GM19193 (cell line): ENCODE measurements around the gene FLII.

Experiments
- POLR2A ChIP-seq: IDR thresholded peaks from 4 replicates; pipeline ENCODE4 v1.6.1; 2011; ENCODE audit not compliant: insufficient read depth, insufficient read length; ENCODE audit errors: extremely low read depth

FLII gene

DNA sequence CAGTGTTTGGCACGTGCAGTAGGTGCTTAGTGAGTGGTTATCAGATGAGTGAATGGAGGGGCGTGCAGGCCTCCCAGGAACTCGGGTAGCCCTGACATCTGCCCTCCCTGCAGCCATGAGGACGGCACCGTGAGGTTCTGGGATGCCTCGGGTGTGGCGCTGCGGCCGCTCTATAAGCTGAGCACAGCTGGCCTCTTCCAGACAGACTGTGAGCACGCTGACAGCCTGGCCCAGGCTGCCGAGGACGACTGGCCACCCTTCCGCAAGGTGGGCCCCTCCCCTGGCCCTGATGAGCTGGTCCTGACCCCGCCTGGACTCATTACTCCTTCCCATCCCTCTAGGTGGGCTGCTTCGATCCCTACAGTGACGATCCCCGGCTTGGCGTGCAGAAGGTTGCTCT is 22.0 kb downstream of the FLII start:
- TF ChIP-seq POLR2A = no peak

- TF ChIP-seq POLR2A = no peak
Observed at GRCh38 chr17:18235743-18236256, 22.7 kb downstream of the FLII start.

DNA sequence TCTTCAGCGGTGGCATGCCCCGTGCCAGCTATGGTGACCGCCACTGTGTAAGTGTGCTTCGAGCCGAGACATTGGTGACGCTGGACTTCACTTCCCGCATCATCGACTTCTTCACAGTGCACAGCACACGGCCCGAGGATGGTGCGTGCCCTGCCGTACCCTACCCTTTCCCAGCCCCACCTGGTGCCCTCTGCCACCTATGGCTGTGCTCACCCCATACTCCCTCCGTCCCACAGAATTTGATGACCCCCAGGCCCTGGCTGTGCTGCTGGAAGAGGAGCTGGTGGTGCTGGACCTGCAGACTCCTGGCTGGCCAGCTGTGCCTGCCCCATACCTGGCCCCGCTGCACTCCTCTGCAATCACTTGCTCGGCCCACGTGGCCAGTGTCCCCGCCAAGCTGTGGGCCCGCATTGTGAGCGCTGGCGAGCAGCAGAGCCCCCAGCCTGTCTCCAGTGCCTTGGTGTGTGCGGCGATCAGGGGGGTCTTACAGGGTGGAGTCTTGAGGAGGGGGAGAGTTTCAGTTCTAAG is 23.6 kb downstream of the FLII start:
- no peak for TF ChIP-seq POLR2A

GRCh38 chr17:18233803-18234518 is 24.6 kb downstream of the FLII start:
- TF ChIP-seq POLR2A = no peak

GRCh38 chr17:18231164-18231563 is 27.4 kb downstream of the FLII start:
- no peak for TF ChIP-seq POLR2A

GRCh38 chr17:18230288-18231141 is 28.0 kb downstream of the FLII start:
- no peak for TF ChIP-seq POLR2A

DNA sequence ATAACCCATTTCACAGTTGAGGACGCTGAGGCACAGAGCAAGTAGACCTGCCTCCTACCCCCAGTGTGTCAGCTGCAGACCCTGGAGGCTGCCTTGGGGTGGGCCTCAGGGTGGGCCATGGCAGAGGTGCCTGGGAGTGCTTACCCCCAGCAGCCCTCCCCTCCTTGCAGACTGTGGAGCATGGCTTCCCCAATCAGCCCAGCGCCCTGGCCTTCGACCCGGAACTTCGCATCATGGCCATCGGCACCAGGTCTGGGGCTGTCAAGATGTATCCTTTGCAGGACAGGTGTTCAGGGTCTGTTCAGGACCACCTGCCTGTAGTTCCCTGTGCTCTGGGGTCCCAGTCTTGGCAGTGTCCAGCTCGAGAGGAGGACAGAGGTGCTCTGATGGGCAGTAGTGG is 28.8 kb downstream of the FLII start:
- TF ChIP-seq POLR2A = no peak

DNA sequence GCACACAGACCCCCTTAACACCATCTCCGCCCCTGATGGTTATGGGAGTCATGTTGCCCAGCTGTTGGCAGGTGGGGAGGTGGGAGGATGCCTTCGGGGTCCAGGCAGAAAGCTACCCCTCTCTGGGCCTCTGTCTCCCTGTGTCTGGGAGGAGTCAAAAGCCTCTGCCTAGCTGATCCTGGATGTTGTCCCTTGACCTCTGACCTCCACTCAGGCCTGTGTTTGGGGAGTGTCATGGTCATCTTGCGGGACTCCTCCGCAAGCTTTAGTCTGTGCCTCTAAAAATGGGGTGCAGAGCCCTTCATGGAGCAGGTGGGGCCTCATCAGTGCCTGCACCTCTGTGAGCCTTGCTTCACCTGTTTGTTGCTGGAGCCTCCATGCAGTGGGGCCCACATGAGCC is 29.3 kb downstream of the FLII start:
- no peak for TF ChIP-seq POLR2A

- TF ChIP-seq POLR2A = no peak
Observed at GRCh38 chr17:18228176-18228682, 30.3 kb downstream of the FLII start.

DNA sequence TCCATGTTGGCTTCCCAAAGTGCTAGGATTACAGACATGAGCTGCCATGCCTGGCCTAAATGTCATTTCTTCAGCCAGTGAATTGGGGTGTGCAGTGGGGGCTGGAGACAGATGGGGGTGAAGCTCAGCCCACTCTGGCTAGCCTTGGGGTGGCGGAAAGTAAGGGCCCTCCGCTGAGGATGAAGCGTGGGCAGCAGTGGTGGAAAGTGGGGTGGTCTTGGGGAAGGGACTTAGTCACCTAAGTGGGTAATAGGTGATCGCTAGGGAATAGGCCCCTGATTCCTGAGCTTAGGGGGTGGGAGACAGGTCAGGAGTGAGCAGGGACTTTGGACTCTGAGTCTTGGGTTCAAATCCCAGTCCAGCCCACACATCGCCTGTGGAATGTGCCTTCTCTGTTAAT is 30.9 kb downstream of the FLII start:
- TF ChIP-seq POLR2A = no peak

DNA sequence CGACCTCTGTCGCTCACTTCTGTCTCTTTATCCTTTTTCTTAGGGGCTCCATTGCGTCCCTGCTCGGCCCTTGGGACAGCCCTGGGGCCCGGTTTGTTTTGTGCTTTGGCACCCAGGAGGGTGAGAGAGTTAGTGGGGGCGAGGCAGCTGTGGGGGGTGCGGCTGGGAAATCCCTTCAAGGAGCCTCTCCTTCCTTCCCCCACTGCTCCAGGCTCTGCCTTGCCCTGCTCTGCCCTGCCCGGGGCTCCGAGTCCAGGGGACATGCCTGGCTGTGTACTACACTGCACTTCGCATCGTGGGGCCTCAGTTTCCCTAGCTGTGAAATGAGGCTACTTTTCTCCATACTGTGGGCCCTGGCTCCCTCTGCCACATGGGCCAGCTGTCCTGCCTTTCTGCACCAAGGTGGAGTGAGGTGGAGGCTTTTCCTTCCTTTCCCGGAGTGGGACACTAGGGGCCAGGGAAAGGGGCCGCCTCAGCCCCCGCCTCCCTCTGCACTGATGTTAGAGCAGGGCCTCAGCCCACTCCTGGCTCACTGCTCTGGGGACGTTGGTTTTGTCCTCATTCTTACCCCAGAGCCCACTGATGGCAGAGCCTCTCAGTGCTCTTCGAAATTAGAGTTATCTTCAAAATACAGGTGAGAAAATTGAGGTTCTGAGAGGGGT is 32.1 kb downstream of the FLII start:
- TF ChIP-seq POLR2A = no peak

DNA sequence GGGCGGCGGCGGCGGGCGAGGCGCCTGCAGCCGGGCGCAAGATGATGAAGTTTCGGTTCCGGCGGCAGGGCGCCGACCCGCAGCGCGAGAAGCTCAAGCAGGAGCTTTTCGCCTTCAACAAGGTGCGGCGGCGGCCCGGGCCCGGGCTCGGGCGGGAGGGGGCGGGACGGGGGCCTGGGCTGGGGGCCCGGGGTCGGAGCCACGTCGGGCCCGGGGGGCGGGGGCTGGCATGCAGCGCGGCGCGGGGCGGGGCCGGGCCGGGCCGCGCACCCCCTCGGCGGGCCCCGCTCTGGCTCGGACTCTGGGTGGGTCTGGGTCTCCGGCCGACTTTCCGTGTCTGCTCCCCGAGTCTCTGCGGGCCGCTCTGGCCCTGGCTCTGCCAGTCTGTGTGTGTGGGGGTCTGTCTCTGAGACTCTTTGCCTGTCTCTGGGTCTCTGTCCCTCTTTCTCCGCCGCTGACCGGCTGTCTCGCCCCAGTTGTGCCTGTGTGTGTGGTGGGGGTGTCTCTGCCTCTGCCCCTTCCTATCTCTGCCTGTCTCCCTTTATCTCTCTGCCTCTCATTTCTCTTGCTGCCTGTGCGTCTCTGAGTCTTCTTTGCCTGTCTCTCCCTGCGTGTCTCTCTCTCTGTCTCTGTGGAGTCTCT is 32.8 kb downstream of the FLII start:
- no peak for TF ChIP-seq POLR2A

DNA sequence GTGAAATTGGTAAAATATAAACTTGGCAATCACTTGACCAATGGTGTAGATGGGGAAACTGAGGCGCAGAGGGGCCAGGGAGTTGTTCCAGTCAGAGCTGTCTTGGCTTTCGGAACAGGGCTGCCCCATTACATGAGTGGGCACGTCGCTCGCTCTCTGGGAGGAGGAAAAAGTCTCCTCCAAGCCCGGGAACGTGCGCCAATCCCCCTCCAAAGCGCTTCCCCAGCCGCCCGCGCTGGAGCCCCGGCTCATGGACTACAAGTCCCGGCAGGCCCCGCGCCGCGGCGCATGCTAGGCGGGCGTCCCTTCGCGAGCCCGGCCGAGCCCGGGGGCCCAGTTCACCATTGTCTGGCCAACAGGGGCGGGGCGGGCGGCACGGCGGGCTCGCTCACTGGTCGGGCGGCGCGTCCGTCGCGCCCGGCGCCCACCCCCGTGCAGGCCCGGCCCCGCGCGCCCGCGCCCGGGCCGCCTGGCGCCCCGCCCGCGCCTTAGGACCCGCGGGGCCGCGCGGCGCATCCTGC is 33.4 kb downstream of the FLII start, which contains the start of gene LLGL1:
TSS of gene LLGL1 (plus strand) at position 515 of the 521 bp plus-strand sequence. CDS start 48 bp downstream, outside the sequence.
- no peak for TF ChIP-seq POLR2A

- TF ChIP-seq POLR2A = no peak
Observed at GRCh38 chr17:18224387-18225120, 34.0 kb downstream of the FLII start.

GRCh38 chr17:18224053-18224386 is 34.5 kb downstream of the FLII start:
- TF ChIP-seq POLR2A = no peak
